CD14-positive monocyte (primary cell): ENCODE data around the gene SAT1. TPM values are rescaled to one million over a fixed set of nuclear protein-coding genes. Genes with fewer than 3 reads are reported as not detected.
"Not testable (repeated sequence)": the region's sequence is repeated elsewhere in the genome, so short reads cannot be mapped to it uniquely, and the experiment has no call there.

ENCODE experiments used
- DNase-seq, 3 donors: peaks; one replicate each; pipeline ENCODE4 v3.0.0-alpha.2; 2011 to 2022
- H2AFZ ChIP-seq: 2 replicates; pipeline ENCODE4 v1.6.0; 2012; ENCODE audit warnings: mild to moderate bottlenecking, low read depth, low read length, inconsistent platforms; ENCODE audit not compliant: insufficient read depth, poor library complexity, severe bottlenecking
- H3K27ac ChIP-seq, 2 donors: 1 replicate in 1 of 2; 2 replicates in 1 of 2; pipeline ENCODE4 v1.5.1; 2012 to 2013; ENCODE audit warnings: low read length in 2 of 2, control low read depth in 1 of 2, inconsistent platforms in 1 of 2, low read depth in 1 of 2, mild to moderate bottlenecking in 1 of 2
- H3K27me3 ChIP-seq, 2 donors: one replicate each; pipeline versions ENCODE4 v1.6.0 to v1.6.1; 2011 to 2013; ENCODE audit warnings: low read length in 2 of 2; ENCODE audit not compliant: control insufficient read depth in 2 of 2, insufficient read depth in 2 of 2
- H3K36me3 ChIP-seq, 2 donors: replicated peaks in 1 of 2; 1 replicate in 1 of 2; 2 replicates in 1 of 2; pipeline versions ENCODE4 v1.5.1 to v1.6.1; 2012 to 2013; ENCODE audit warnings: low read length in 2 of 2, control low read depth in 1 of 2, inconsistent platforms in 1 of 2, mild to moderate bottlenecking in 1 of 2; ENCODE audit not compliant: insufficient read depth in 2 of 2, control insufficient read depth in 1 of 2
- H3K4me1 ChIP-seq, 2 donors: 1 replicate in 1 of 2; 2 replicates in 1 of 2; pipeline versions ENCODE4 v1.5.1 to v1.6.1; 2012 to 2013; ENCODE audit warnings: low read length in 2 of 2, control low read depth in 1 of 2, inconsistent platforms in 1 of 2, mild to moderate bottlenecking in 1 of 2, moderate library complexity in 1 of 2; ENCODE audit not compliant: insufficient read depth in 2 of 2, control insufficient read depth in 1 of 2
- H3K4me2 ChIP-seq: replicated peaks from 2 replicates; pipeline ENCODE3; 2012; ENCODE audit warnings: low read length, moderate library complexity, mild to moderate bottlenecking; ENCODE audit not compliant: poor library complexity, severe bottlenecking; ENCODE audit errors: extremely low read depth
- H3K4me3 ChIP-seq, 3 experiments: fragments of 200-600 bp in 1 of 3; sonication (generic) in 1 of 3; replicated peaks in 1 of 3; 1 replicate in 2 of 3; 2 replicates in 1 of 3; pipeline ENCODE4 v1.5.1; 2011 to 2013; ENCODE audit warnings: low read length in 3 of 3, mild to moderate bottlenecking in 3 of 3, control low read depth in 2 of 3, low read depth in 2 of 3, inconsistent platforms in 1 of 3, moderate library complexity in 1 of 3
- H3K79me2 ChIP-seq: 2 replicates; pipeline ENCODE4 v1.6.0; 2012; ENCODE audit warnings: mild to moderate bottlenecking, control low read depth, inconsistent platforms, low read length, moderate library complexity; ENCODE audit not compliant: insufficient read depth
- H3K9ac ChIP-seq: 2 replicates; pipeline ENCODE4 v1.6.0; 2017; ENCODE audit warnings: low read length, mild to moderate bottlenecking; ENCODE audit not compliant: insufficient read depth, poor library complexity, severe bottlenecking
- H3K9me3 ChIP-seq, 2 donors: replicated peaks in 1 of 2; 1 replicate in 1 of 2; 2 replicates in 1 of 2; pipeline versions ENCODE4 v1.5.1 to v1.6.1; 2012 to 2013; ENCODE audit warnings: low read length in 2 of 2, control low read depth in 1 of 2; ENCODE audit not compliant: control insufficient read depth in 1 of 2, insufficient read depth in 1 of 2
- H4K20me1 ChIP-seq: 2 replicates; pipeline ENCODE4 v1.6.0; 2012; ENCODE audit warnings: mild to moderate bottlenecking, low read length, control low read depth, moderate library complexity; ENCODE audit not compliant: insufficient read depth
- H3K27ac Mint-ChIP-seq, 7 donors: one replicate each; pipeline ENCODE4 v1.8.0; 2020; ENCODE audit warnings: mild to moderate bottlenecking in 7 of 7, mixed read lengths in 7 of 7, moderate library complexity in 6 of 7, inconsistent platforms in 2 of 7
- H3K27me3 Mint-ChIP-seq, 3 donors: one replicate each; pipeline ENCODE4 v1.8.0; 2021 to 2022; ENCODE audit warnings: low read depth in 3 of 3, mild to moderate bottlenecking in 3 of 3, mixed read lengths in 3 of 3, moderate library complexity in 3 of 3, inconsistent platforms in 1 of 3
- H3K36me3 Mint-ChIP-seq, 2 donors: one replicate each; pipeline ENCODE4 v1.8.0; 2020; ENCODE audit warnings: mixed read lengths in 2 of 2, inconsistent platforms in 1 of 2, mild to moderate bottlenecking in 1 of 2
- H3K4me1 Mint-ChIP-seq: one replicate; pipeline ENCODE4 v1.8.0; 2020; ENCODE audit warnings: mild to moderate bottlenecking, mixed read lengths
- H3K4me3 Mint-ChIP-seq, 2 donors: one replicate each; pipeline ENCODE4 v1.8.0; 2020; ENCODE audit warnings: mild to moderate bottlenecking in 2 of 2, mixed read lengths in 2 of 2, moderate library complexity in 1 of 2
- H3K9me3 Mint-ChIP-seq, 7 donors: one replicate each; pipeline ENCODE4 v1.8.0; 2020 to 2022; ENCODE audit warnings: mixed read lengths in 7 of 7, mild to moderate bottlenecking in 6 of 7, moderate library complexity in 6 of 7, inconsistent platforms in 2 of 7
- CTCF ChIP-seq: fragments of 200-600 bp; IDR thresholded peaks from one replicate; pipeline ENCODE4 v1.8.0; 2022; ENCODE audit warnings: antibody characterized with exemption, mild to moderate bottlenecking
- WGBS: methylation state at CpG from one replicate; pipeline ENCODE4 v1.1.5; 2013; ENCODE audit warnings: missing lambda C conversion rate; ENCODE audit not compliant: insufficient coverage; 5-methylcytosine and 5-hydroxymethylcytosine counted together
- intact Hi-C, 2 donors: fragments of 100-400 bp; cut with micrococcal nuclease; formaldehyde crosslinking; loops; one replicate each; pipeline versions ENCODE4 v1.15.0 to v1.15.1; 2023
- polyA plus RNA-seq, 3 donors: library from polyadenylated mRNA; depleted of rRNA in 1 of 3; unstranded in 2 of 3; stranded (reverse) in 1 of 3; fragments of 300-500 nt in 2 of 3; fragments of >200 nt in 1 of 3; fragmentation: Illumina TruSeq in 2 of 3; gene quantifications; 1 replicate in 2 of 3; 2 replicates in 1 of 3; pipeline ENCODE4 v1.2.3, GENCODE V29; 2012 to 2021

The SAT1 gene
- polyA plus RNA-seq, 3 donors = 897 to 7,815 (median 970) TPM

- Mint-ChIP-seq H3K27me3 (peaks cover 0 to 7% (median 1%) of the 10 kb centered on the region in 3 donors), H3K9me3 (peaks cover 0 to 22% (median 5%) of the 10 kb centered on the region in 7 donors), H3K4me1 (peaks cover 3% of the 10 kb centered on the region), H3K27ac (peak overlapping the region in 6 of 7 donors; percentile 35 to 90 (median 86)), H3K4me3 (peak overlapping the region; percentile 75 to 85), H3K36me3 (no peaks in the 10 kb centered on the region)
- Histone ChIP-seq H3K27ac (peak overlapping the region; percentile 40 to 51), H3K27me3 (no peaks in the 10 kb centered on the region), H3K9ac (peak overlapping the region; percentile 51), H3K4me1 (peaks cover 0 to 3% of the 10 kb centered on the region in 2 donors), H3K4me2 (peak overlapping the region; percentile 69), H3K4me3 (peak overlapping the region; percentile 42 to 63 (median 43)), H3K9me3 (no peaks in the 10 kb centered on the region), H3K36me3 (no peaks in the 10 kb centered on the region), H3K79me2 (no peaks in the 10 kb centered on the region), H2AFZ (peak overlapping the region; percentile 35), H4K20me1 (no peaks in the 10 kb centered on the region)
- TF ChIP-seq CTCF = no peak
- DNase-seq = peak in 1 of 3 donors; percentile 19
- 49% methylated on average over 8 of the region's 28 CpGs for WGBS
- intact Hi-C loops = no loop called here
Measured at GRCh38 chrX:23766650-23767551, 16.1 kb upstream of the SAT1 start.

GRCh38 chrX:23770142-23770541, 12.8 kb upstream of the SAT1 start:
- no peaks in the 10 kb centered on the region for H3K36me3 Mint-ChIP-seq
- no peaks in the 10 kb centered on the region for H3K9me3 ChIP-seq
- TF ChIP-seq CTCF = no peak
- H3K4me2 ChIP-seq = no peak overlapping the region
- H3K27ac ChIP-seq = no peak overlapping the region
- no CpG with 5 or more reads among the region's 2 CpGs for WGBS
- H3K4me3 ChIP-seq = no peak overlapping the region
- peak overlapping the region in 1 of 7 donors; percentile 12 for H3K27ac Mint-ChIP-seq
- no peaks in the 10 kb centered on the region for H3K27me3 ChIP-seq
- H3K9ac ChIP-seq = no peak overlapping the region
- H3K36me3 ChIP-seq = no peaks in the 10 kb centered on the region
- H4K20me1 ChIP-seq = no peaks in the 10 kb centered on the region
- H3K9me3 Mint-ChIP-seq = peaks cover 0 to 22% (median 4%) of the 10 kb centered on the region in 7 donors
- no peak for DNase-seq
- H3K4me1 Mint-ChIP-seq = peaks cover 16% of the 10 kb centered on the region
- no peak overlapping the region for H2AFZ ChIP-seq
- H3K27me3 Mint-ChIP-seq = peaks cover 0 to 10% (median 1%) of the 10 kb centered on the region in 3 donors
- intact Hi-C loops = no loop called here
- no peak overlapping the region for H3K4me3 Mint-ChIP-seq
- peaks cover 23 to 27% of the 10 kb centered on the region in 2 donors for H3K4me1 ChIP-seq
- no peaks in the 10 kb centered on the region for H3K79me2 ChIP-seq

- Mint-ChIP-seq H3K4me1 (peaks cover 16% of the 10 kb centered on the region), H3K9me3 (peaks cover 0 to 22% (median 2%) of the 10 kb centered on the region in 7 donors), H3K27ac (peak overlapping the region in 1 of 7 donors; percentile 72)
- DNase-seq, H3K4me3 ChIP-seq, H3K27ac ChIP-seq, H3K36me3 ChIP-seq, H3K9ac ChIP-seq, H3K79me2 ChIP-seq, H4K20me1 ChIP-seq, H3K27me3 ChIP-seq, H3K36me3 Mint-ChIP-seq, H2AFZ ChIP-seq, intact Hi-C loops, H3K4me3 Mint-ChIP-seq, H3K9me3 ChIP-seq, H3K4me2 ChIP-seq, H3K27me3 Mint-ChIP-seq: not testable (repeated sequence)
- peaks cover 23 to 27% of the 10 kb centered on the region in 2 donors for H3K4me1 ChIP-seq
- WGBS = 94% methylated on average over 2 of the region's 7 CpGs
Measured at GRCh38 chrX:23771086-23771485, 11.9 kb upstream of the SAT1 start.
